Gastrocnemius medialis (tissue), 4 donors: ENCODE data around the gene NFKBIE. TPM values are rescaled to one million over a fixed set of nuclear protein-coding genes. Genes with fewer than 3 reads are reported as not detected.
A peak's percentile ranks its signal among the peaks of the same experiment; 100 is the strongest.

Experiments
- ATAC-seq, 2 donors: fragments of 150-250 bp; one replicate each; pipeline ENCODE4 v1.9.1; 2016
- DNase-seq, 2 donors: peaks; one replicate each; pipeline ENCODE4 v3.0.0-alpha.2; 2019
- H3K27ac ChIP-seq, 4 donors: fragments of 200-600 bp; sonication (generic); 1 replicate in 1 of 4; 2 replicates in 3 of 4; pipeline ENCODE4 v1.5.1; 2016 to 2018; ENCODE audit warnings: mild to moderate bottlenecking in 2 of 4, moderate library complexity in 1 of 4
- H3K27me3 ChIP-seq, 3 donors: fragments of 200-600 bp; sonication (generic) in 2 of 3; 1 replicate in 1 of 3; 2 replicates in 2 of 3; pipeline versions ENCODE4 v1.5.1 to v1.6.0; 2016 to 2019; ENCODE audit warnings: mild to moderate bottlenecking in 1 of 3, moderate library complexity in 1 of 3
- H3K36me3 ChIP-seq, 2 donors: fragments of 200-600 bp; sonication (generic) in 1 of 2; one replicate each; pipeline ENCODE4 v1.5.1; 2017 to 2018
- H3K4me1 ChIP-seq, 2 donors: fragments of 200-600 bp; sonication (generic) in 1 of 2; one replicate each; pipeline ENCODE4 v1.5.1; 2016 to 2017; ENCODE audit warnings: mild to moderate bottlenecking in 2 of 2
- H3K4me3 ChIP-seq, 4 donors: fragments of 200-600 bp; sonication (generic) in 3 of 4; 1 replicate in 1 of 4; 2 replicates in 3 of 4; pipeline ENCODE4 v1.5.1; 2016 to 2019; ENCODE audit warnings: mild to moderate bottlenecking in 2 of 4
- H3K9me3 ChIP-seq, 3 donors: fragments of 200-600 bp; sonication (generic) in 2 of 3; 1 replicate in 1 of 3; 2 replicates in 2 of 3; pipeline ENCODE4 v1.5.1; 2016 to 2019
- CTCF ChIP-seq, 5 experiments: fragments of 450-650 bp in 3 of 5; fragments of 200-600 bp in 2 of 5; sonication (generic) in 2 of 5; IDR thresholded peaks in 4 of 5; conservative IDR thresholded peaks in 1 of 5; 1 replicate in 4 of 5; 2 replicates in 1 of 5; pipeline ENCODE4 v1.5.1; 2016 to 2019; ENCODE audit warnings: antibody characterized with exemption in 5 of 5, mild to moderate bottlenecking in 3 of 5, moderate library complexity in 3 of 5
- POLR2A ChIP-seq, 2 donors: fragments of 450-650 bp; IDR thresholded peaks; one replicate each; pipeline ENCODE4 v1.6.1; 2017; ENCODE audit warnings: antibody characterized with exemption in 2 of 2, mild to moderate bottlenecking in 2 of 2, moderate library complexity in 2 of 2
- in situ Hi-C, 4 donors: fragments of 200-750 bp; cut with MboI; loops; one replicate each; pipeline versions ENCODE4 v1.15.0 to v1.8.0; 2017; ENCODE audit warnings: low sequenced_read_pairs in 4 of 4
- intact Hi-C: fragments of 100-400 bp; cut with DNase I; formaldehyde crosslinking; loops from one replicate; pipeline ENCODE4 v1.15.1; 2023; ENCODE audit warnings: low total_unique reads
- total RNA-seq, 4 donors: library from RNA; depleted of rRNA; stranded (reverse); fragments of >200 nt; gene quantifications; one replicate each; pipeline versions ENCODE4 v1.1.0 to v1.2.3, GENCODE V29; 2016

The NFKBIE gene
- total RNA-seq, 4 donors from 2014 or later: 4.1 to 11.1 (median 10.0) TPM

- in situ Hi-C loops (loop anchor here in 1 of 4 donors (25.0 kb wide), 1 partner anchor 113 kb away; no protein-coding TSS in a partner anchor), intact Hi-C loops (loop anchor here (5.0 kb wide), 2 partner anchors 233 to 453 kb away; partner anchors contain the start of gene VEGFA)
- DNase-seq (no peak), ATAC-seq (no peak)
- peaks cover 84 to 90% of the 10 kb centered on the region in 2 donors for H3K4me1 ChIP-seq
- no peaks in the 10 kb centered on the region for H3K9me3 ChIP-seq
- no peaks in the 10 kb centered on the region for H3K36me3 ChIP-seq
- H3K27ac ChIP-seq: peak overlapping the region; percentile 95 to 99 (median 98)
- TF ChIP-seq CTCF (IDR thresholded peaks at IDR 0.05 in 4 of 5, conservative IDR thresholded peaks at IDR 0.05 in 1 of 5): no peak
- no peak for TF ChIP-seq POLR2A (IDR thresholded peaks at IDR 0.05)
- H3K4me3 ChIP-seq: no peak overlapping the region
- no peaks in the 10 kb centered on the region for H3K27me3 ChIP-seq
Measured at GRCh38 chr6:44224965-44225305, 40.4 kb downstream of the NFKBIE start.

GRCh38 chr6:44224029-44224964 lies 41.1 kb downstream of the NFKBIE start:
- in situ Hi-C loops: no loop called here
- H3K9me3 ChIP-seq: no peaks in the 10 kb centered on the region
- intact Hi-C loops: loop anchor here (5.0 kb wide), 1 partner anchor 452 kb away; the partner anchor contains the start of gene VEGFA
- TF ChIP-seq POLR2A (IDR thresholded peaks at IDR 0.05) (no peak), CTCF (IDR thresholded peaks at IDR 0.05 in 4 of 5, conservative IDR thresholded peaks at IDR 0.05 in 1 of 5) (no peak)
- H3K27ac ChIP-seq: peak overlapping the region; percentile 95 to 99 (median 98)
- no peaks in the 10 kb centered on the region for H3K36me3 ChIP-seq
- ATAC-seq (peak in 1 of 2 donors; percentile 2), DNase-seq (no peak)
- H3K27me3 ChIP-seq: no peaks in the 10 kb centered on the region
- peaks cover 77 to 91% of the 10 kb centered on the region in 2 donors for H3K4me1 ChIP-seq
- H3K4me3 ChIP-seq: peak overlapping the region; percentile 61 to 85 (median 70)

GRCh38 chr6:44223319-44224028 lies 41.9 kb downstream of the NFKBIE start, which contains the start of gene SLC29A1:
TSS of gene SLC29A1 (plus strand) at chr6:44223595. CDS start at chr6:44227314, 3,719 bp downstream.
- Histone ChIP-seq H3K4me1 (peaks cover 72 to 89% of the 10 kb centered on the region in 2 donors), H3K27me3 (no peaks in the 10 kb centered on the region), H3K4me3 (peak within 1 kb of the TSS; percentile 61 to 85 (median 70)), H3K27ac (peak within 1 kb of the TSS; percentile 95 to 99 (median 98)), H3K9me3 (no peaks in the 10 kb centered on the region), H3K36me3 (no peaks in the 10 kb centered on the region)
- intact Hi-C loops: loop anchor here (1.0 to 5.0 kb wide), 2 partner anchors 23 to 451 kb away; partner anchors contain the start of gene VEGFA
- in situ Hi-C loops: no loop called here
- ATAC-seq: peak; percentile 35 to 47
- TF ChIP-seq POLR2A (IDR thresholded peaks at IDR 0.05): peak; percentile 80
- peak in 3 of 5 experiments; percentile 17 to 23 (median 22) for TF ChIP-seq CTCF (IDR thresholded peaks at IDR 0.05 in 4 of 5, conservative IDR thresholded peaks at IDR 0.05 in 1 of 5)
- peak; percentile 74 to 75 for DNase-seq

- H3K9me3 ChIP-seq: no peaks in the 10 kb centered on the region
- peak; percentile 3 for ATAC-seq
- DNase-seq: no peak
- TF ChIP-seq CTCF (IDR thresholded peaks at IDR 0.05 in 4 of 5, conservative IDR thresholded peaks at IDR 0.05 in 1 of 5) (no peak), POLR2A (IDR thresholded peaks at IDR 0.05) (no peak)
- no peaks in the 10 kb centered on the region for H3K36me3 ChIP-seq
- peaks cover 71 to 89% of the 10 kb centered on the region in 2 donors for H3K4me1 ChIP-seq
- intact Hi-C loops: loop anchor here (1.0 to 5.0 kb wide), 2 partner anchors 24 to 450 kb away; partner anchors contain the start of gene VEGFA
- in situ Hi-C loops: no loop called here
- H3K27me3 ChIP-seq: no peaks in the 10 kb centered on the region
- H3K4me3 ChIP-seq: peak overlapping the region; percentile 61 to 85 (median 70)
- H3K27ac ChIP-seq: peak overlapping the region; percentile 95 to 99 (median 98)
Measured at GRCh38 chr6:44222486-44223318, 42.6 kb downstream of the NFKBIE start.
